ENCODE data around the gene RNF32.
"Not testable (repeated sequence)": the region's sequence is repeated elsewhere in the genome, so short reads cannot be mapped to it uniquely, and the experiment has no call there.

- TF ChIP-seq CTCF (IDR thresholded peaks at IDR 0.05 in 8 of 11, conservative IDR thresholded peaks at IDR 0.05 in 3 of 11); POLR2AphosphoS5 (IDR thresholded peaks at IDR 0.05); POLR2A (IDR thresholded peaks at IDR 0.05): not testable (repeated sequence)
These were observed 3.5 kb upstream of the RNF32 start for GRCh38 chr7:156637093-156637492.
